Measurements from ENCODE around the gene ZNF716.
"Not testable (repeated sequence)": the region's sequence is repeated elsewhere in the genome, so short reads cannot be mapped to it uniquely, and the experiment has no call there.

Gene ZNF716

DNA sequence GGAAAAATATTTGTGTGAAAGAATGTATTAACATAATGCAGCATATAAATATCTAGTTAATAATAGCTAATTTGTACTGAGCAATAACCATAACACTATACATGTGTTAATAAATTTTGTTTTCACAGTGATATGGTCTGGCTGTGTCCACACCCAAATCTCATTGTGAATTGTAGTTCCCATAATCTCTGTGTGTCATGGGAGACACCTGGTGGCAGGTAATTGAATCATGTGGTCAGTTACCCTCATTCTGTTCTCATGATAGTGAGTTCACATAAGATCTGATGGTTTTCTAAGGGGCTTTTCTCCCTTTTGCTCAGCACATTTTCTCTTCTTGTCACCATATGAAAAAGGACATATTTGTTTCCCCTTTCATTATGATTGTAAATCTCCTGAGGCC, 30.3 kb downstream of the ZNF716 start:
- H3K27ac Mint-ChIP-seq, DNase-seq, H3K27me3 Mint-ChIP-seq, H3K36me3 Mint-ChIP-seq, CTCF ChIA-PET, H3K4me3 Mint-ChIP-seq, H3K4me1 Mint-ChIP-seq: not testable (repeated sequence)
- peaks cover 24% of the 10 kb centered on the region for H3K9me3 Mint-ChIP-seq

GRCh38 chr7:57485022-57485421, 35.0 kb downstream of the ZNF716 start:
- H3K4me3 Mint-ChIP-seq, H3K27me3 Mint-ChIP-seq, H3K27ac Mint-ChIP-seq, CTCF ChIA-PET, H3K36me3 Mint-ChIP-seq, DNase-seq, H3K4me1 Mint-ChIP-seq: not testable (repeated sequence)
- H3K9me3 Mint-ChIP-seq = peaks cover 22% of the 10 kb centered on the region

GRCh38 chr7:57487957-57488356, 38.0 kb downstream of the ZNF716 start:
- Mint-ChIP-seq H3K36me3 (peaks cover 2% of the 10 kb centered on the region), H3K9me3 (peaks cover 11% of the 10 kb centered on the region), H3K4me3 (no peak overlapping the region), H3K27me3 (no peaks in the 10 kb centered on the region), H3K4me1 (no peaks in the 10 kb centered on the region), H3K27ac (no peak overlapping the region)
- no peak for DNase-seq
- CTCF ChIA-PET = no interaction called here

- H3K4me1 Mint-ChIP-seq, H3K27ac Mint-ChIP-seq, DNase-seq, H3K36me3 Mint-ChIP-seq, H3K27me3 Mint-ChIP-seq, H3K4me3 Mint-ChIP-seq, H3K9me3 Mint-ChIP-seq, CTCF ChIA-PET: not testable (repeated sequence)
These were observed 45.1 kb downstream of the ZNF716 start for GRCh38 chr7:57495111-57495510.

- Mint-ChIP-seq H3K4me1 (no peaks in the 10 kb centered on the region), H3K9me3 (peaks cover 8% of the 10 kb centered on the region), H3K4me3 (no peak overlapping the region), H3K36me3 (no peaks in the 10 kb centered on the region), H3K27ac (no peak overlapping the region), H3K27me3 (no peaks in the 10 kb centered on the region)
- CTCF ChIA-PET = no interaction called here
- no peak for DNase-seq
These were observed 46.4 kb downstream of the ZNF716 start for GRCh38 chr7:57496395-57496794.

GRCh38 chr7:57505176-57505575, 55.2 kb downstream of the ZNF716 start:
- no peak for DNase-seq
- Mint-ChIP-seq H3K27me3 (no peaks in the 10 kb centered on the region), H3K4me3 (no peak overlapping the region), H3K9me3 (peaks cover 33% of the 10 kb centered on the region), H3K36me3 (no peaks in the 10 kb centered on the region), H3K4me1 (no peaks in the 10 kb centered on the region), H3K27ac (no peak overlapping the region)
- CTCF ChIA-PET = interaction anchor here (0.6 kb wide), 1 partner anchor 285 kb away, joined by 3 read pairs; no protein-coding TSS in a partner anchor

All from activated naive CD4-positive, alpha-beta T cell treated with anti-CD3 and anti-CD28 coated beads, Interleukin-2, amount 10 ng/mL, durations not matched to agents 7 days and 5 days (primary cell).